Measurements from ENCODE around the gene LRRC56. TPM values are rescaled to one million over a fixed set of nuclear protein-coding genes. Genes with fewer than 3 reads are reported as not detected.

LRRC56 gene
- total and polyA plus RNA-seq, 2 experiments from 2014 or later = 0.73 to 0.87 TPM

GRCh38 chr11:488992-489391, 48.3 kb upstream of the LRRC56 start:
- H3K36me3 ChIP-seq (ENCODE audit: insufficient read depth) = no peaks in the 10 kb centered on the region
- ATAC-seq (peak; percentile 12; the same call in 1 of the 3 replicates), DNase-seq (ENCODE audit: low spot score) (no peak)
- Mint-ChIP-seq H3K27me3 (ENCODE audit: insufficient read depth, low read depth, poor library complexity) (peaks cover 9% of the 10 kb centered on the region), H3K9me3 (no peaks in the 10 kb centered on the region), H3K36me3 (ENCODE audit: low read depth) (peaks cover 7% of the 10 kb centered on the region), H3K27ac (no peak overlapping the region), H3K4me1 (no peaks in the 10 kb centered on the region), H3K4me3 (no peak overlapping the region)
- H4K20me1 ChIP-seq (replicated peaks; ENCODE audit: insufficient read depth) = no peaks in the 10 kb centered on the region
- no peak overlapping the region for H2AFZ ChIP-seq
- H3K4me1 ChIP-seq (ENCODE audit: insufficient read depth) = no peaks in the 10 kb centered on the region
- H3K27ac ChIP-seq (ENCODE audit: low read depth) = no peak overlapping the region
- H3K4me3 ChIP-seq = no peak overlapping the region
- H3K79me2 ChIP-seq (replicated peaks; ENCODE audit: insufficient read depth) = peaks cover 4% of the 10 kb centered on the region
- H3K27me3 ChIP-seq (ENCODE audit: insufficient read depth) = no peaks in the 10 kb centered on the region
- H3K4me2 ChIP-seq = no peak overlapping the region
- no peak for TF ChIP-seq EZH2phosphoT487 (IDR thresholded peaks at IDR 0.05; ENCODE audit: unreplicated experiment)
- TF ChIP-seq ZNF462 (CRISPR knock-in tag; IDR thresholded peaks at IDR 0.05) = no peak
- TF ChIP-seq ZNF331 (CRISPR knock-in tag; IDR thresholded peaks at IDR 0.05; ENCODE audit: low read depth) = no peak
- TF ChIP-seq CREB1 (CRISPR knock-in tag; IDR thresholded peaks at IDR 0.05; ENCODE audit: low read depth) = no peak
- TF ChIP-seq REST (IDR thresholded peaks at IDR 0.05; ENCODE audit: unreplicated experiment) = no peak
- no peak for TF ChIP-seq EZH2 (IDR thresholded peaks at IDR 0.05; ENCODE audit: low read depth, unreplicated experiment)
- TF ChIP-seq JUNB (IDR thresholded peaks at IDR 0.05; ENCODE audit: unreplicated experiment) = no peak
- no peak for TF ChIP-seq STAT1 (IDR thresholded peaks at IDR 0.05; ENCODE audit: unreplicated experiment)
- TF ChIP-seq ETS1 (IDR thresholded peaks at IDR 0.05) = no peak
- TF ChIP-seq POLR2AphosphoS5 (IDR thresholded peaks at IDR 0.05; ENCODE audit: low read depth) = no peak
- TF ChIP-seq NANOG (IDR thresholded peaks at IDR 0.05; ENCODE audit: borderline replicate concordance) = no peak
- no peak for TF ChIP-seq CTCF (conservative IDR thresholded peaks at IDR 0.05; ENCODE audit: low read depth in 2 of 2)
- no peak for TF ChIP-seq ZNF114 (CRISPR knock-in tag; IDR thresholded peaks at IDR 0.05)
- H3F3A ChIP-seq (replicated peaks; ENCODE audit: low read depth) = no peaks in the 10 kb centered on the region; the same call in 1 of the 2 replicates
- H3K9me2 ChIP-seq (ENCODE audit: insufficient read depth) = no peaks in the 10 kb centered on the region

Measured in GM23338 (cell line).